Measurements from ENCODE around the gene PIR. TPM values are rescaled to one million over a fixed set of nuclear protein-coding genes. Genes with fewer than 3 reads are reported as not detected.

The PIR gene
- total RNA-seq, 2 donors from 2014 or later = not detected

DNA sequence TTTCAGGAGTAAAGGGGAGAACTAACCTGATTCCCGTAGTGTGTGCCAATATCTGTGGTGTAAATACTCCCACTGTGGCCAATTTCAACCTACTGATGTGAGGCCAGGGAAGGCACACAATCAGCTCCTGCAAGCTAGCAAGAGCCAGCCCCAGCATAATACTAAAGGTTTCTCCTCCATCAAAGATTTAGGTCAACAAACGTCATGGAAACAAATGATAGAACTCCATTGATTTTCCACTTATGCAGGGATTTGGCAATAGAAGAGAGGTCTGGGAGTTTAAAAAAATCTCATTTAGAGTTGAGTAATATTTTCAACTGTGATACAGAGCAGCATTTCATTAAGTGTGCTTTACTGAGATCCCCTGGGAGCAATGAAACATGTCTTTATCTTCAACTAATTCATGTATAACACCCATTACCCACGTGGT, 93.2 kb downstream of the PIR start:
- ATAC-seq = no peak
- no peak overlapping the region for H3K4me3 Mint-ChIP-seq
- DNase-seq = no peak
- no peaks in the 10 kb centered on the region for H3K9me3 ChIP-seq (ENCODE audit: control insufficient read depth, low read length, poor library complexity, severe bottlenecking)
- H3K27me3 Mint-ChIP-seq = no peaks in the 10 kb centered on the region
- H3K4me1 Mint-ChIP-seq = no peaks in the 10 kb centered on the region
- H3K36me3 Mint-ChIP-seq (ENCODE audit: low read depth) = no peaks in the 10 kb centered on the region
- no peak overlapping the region for H3K27ac Mint-ChIP-seq

DNA sequence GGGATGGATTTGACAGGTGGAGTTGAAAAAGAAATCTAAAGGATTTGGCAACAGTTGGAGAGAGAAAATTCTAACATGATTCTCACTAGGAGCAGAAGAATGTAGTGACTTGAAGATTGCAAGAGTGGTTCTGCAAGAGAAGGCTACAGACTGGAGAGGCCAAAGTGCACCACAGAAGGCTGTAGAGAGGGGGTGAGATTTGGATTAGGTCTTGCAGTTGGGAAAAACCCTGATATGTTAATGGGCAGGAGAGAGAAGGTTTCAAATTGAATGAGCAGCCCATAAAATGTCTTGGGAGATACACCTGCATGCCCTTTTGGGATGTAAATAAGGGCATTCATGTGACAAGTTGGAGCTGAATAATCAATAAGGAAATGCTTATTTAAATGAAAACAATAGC, 94.3 kb downstream of the PIR start:
- H3K4me1 Mint-ChIP-seq = no peaks in the 10 kb centered on the region

DNA sequence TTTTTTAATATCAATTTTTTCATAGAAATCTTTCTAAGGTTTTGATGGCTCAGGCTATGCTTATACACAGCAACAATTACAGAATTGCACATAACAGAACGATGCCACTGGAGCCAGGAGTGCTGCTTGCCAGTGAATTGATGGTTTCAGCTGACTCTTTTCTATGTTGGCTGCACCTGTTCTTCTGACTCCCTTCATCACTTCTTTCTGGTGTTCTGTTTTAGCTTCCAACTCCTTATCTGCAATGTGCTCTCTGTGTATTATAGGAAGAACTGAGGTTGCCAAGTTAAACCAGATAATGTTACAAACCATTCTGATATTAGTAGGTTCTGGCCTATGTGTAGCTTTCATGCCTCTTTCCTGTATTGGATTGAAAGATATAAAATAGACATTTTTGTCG, 97.3 kb downstream of the PIR start:
- Mint-ChIP-seq H3K4me1 (no peaks in the 10 kb centered on the region), H3K4me3 (no peak overlapping the region), H3K27me3 (no peaks in the 10 kb centered on the region)

More for the DNA sequence above, 94.3 kb downstream of the PIR start:
- DNase-seq (no peak), ATAC-seq (no peak)
- Mint-ChIP-seq H3K27ac (no peak overlapping the region), H3K4me3 (no peak overlapping the region), H3K27me3 (no peaks in the 10 kb centered on the region), H3K36me3 (ENCODE audit: low read depth) (no peaks in the 10 kb centered on the region)
- H3K9me3 ChIP-seq (ENCODE audit: control insufficient read depth, low read length, poor library complexity, severe bottlenecking) = no peaks in the 10 kb centered on the region

GRCh38 chrX:15391850-15392249, 101.3 kb downstream of the PIR start:
- no peak overlapping the region for H3K4me3 Mint-ChIP-seq
- H3K9me3 ChIP-seq (ENCODE audit: control insufficient read depth, low read length, poor library complexity, severe bottlenecking) = no peaks in the 10 kb centered on the region
- no peak overlapping the region for H3K27ac Mint-ChIP-seq
- no peaks in the 10 kb centered on the region for H3K27me3 Mint-ChIP-seq
- no peaks in the 10 kb centered on the region for H3K36me3 Mint-ChIP-seq (ENCODE audit: low read depth)
- H3K4me1 Mint-ChIP-seq = no peaks in the 10 kb centered on the region
- DNase-seq (no peak), ATAC-seq (no peak)

More for the DNA sequence above, 97.3 kb downstream of the PIR start:
- DNase-seq (no peak), ATAC-seq (no peak)
- no peaks in the 10 kb centered on the region for H3K9me3 ChIP-seq (ENCODE audit: control insufficient read depth, low read length, poor library complexity, severe bottlenecking)
- Mint-ChIP-seq H3K36me3 (ENCODE audit: low read depth) (no peaks in the 10 kb centered on the region), H3K27ac (no peak overlapping the region)

DNA sequence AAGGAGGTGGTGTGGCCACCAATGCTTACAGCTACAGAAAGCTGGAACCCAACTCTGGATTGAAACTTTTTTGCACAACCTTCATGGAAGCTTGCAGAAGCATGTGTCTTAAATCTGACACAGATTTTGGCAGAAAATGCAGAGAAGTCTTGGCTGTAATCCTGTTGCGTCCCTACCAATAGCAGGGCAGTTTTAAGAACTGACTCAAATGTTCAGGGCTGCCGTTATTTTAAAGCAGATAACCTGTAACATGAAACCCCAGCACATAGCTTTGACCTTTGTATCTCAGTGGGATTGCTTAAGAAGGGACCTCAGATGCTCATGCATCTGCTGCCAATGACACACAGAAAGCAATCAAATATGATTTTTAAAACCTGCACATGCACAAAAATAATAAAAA, 108.8 kb downstream of the PIR start, which contains the start of gene VEGFD:
Gene VEGFD (minus strand): TSS at position 110 of the 400 bp plus-strand sequence. CDS start 467 bp downstream, outside the sequence.
- H3K4me3 Mint-ChIP-seq = no peak within 1 kb of the TSS
- no peak within 1 kb of the TSS for H3K27ac Mint-ChIP-seq
- no peaks in the 10 kb centered on the region for H3K9me3 ChIP-seq (ENCODE audit: control insufficient read depth, low read length, poor library complexity, severe bottlenecking)
- H3K27me3 Mint-ChIP-seq = peaks cover 6% of the 10 kb centered on the region
- no peaks in the 10 kb centered on the region for H3K4me1 Mint-ChIP-seq
- no peak for ATAC-seq
- H3K36me3 Mint-ChIP-seq (ENCODE audit: low read depth) = no peaks in the 10 kb centered on the region
- DNase-seq = no peak

- H3K27me3 Mint-ChIP-seq = peaks cover 12% of the 10 kb centered on the region
- no peak overlapping the region for H3K4me3 Mint-ChIP-seq
- H3K36me3 Mint-ChIP-seq (ENCODE audit: low read depth) = no peaks in the 10 kb centered on the region
- H3K27ac Mint-ChIP-seq = no peak overlapping the region
- DNase-seq (no peak), ATAC-seq (no peak)
- H3K9me3 ChIP-seq (ENCODE audit: control insufficient read depth, low read length, poor library complexity, severe bottlenecking) = no peaks in the 10 kb centered on the region
- H3K4me1 Mint-ChIP-seq = no peaks in the 10 kb centered on the region
Measured at GRCh38 chrX:15382813-15383212, 110.3 kb downstream of the PIR start.

- H3K9me3 ChIP-seq (ENCODE audit: control insufficient read depth, low read length, poor library complexity, severe bottlenecking) = no peaks in the 10 kb centered on the region
- Mint-ChIP-seq H3K4me1 (no peaks in the 10 kb centered on the region), H3K36me3 (ENCODE audit: low read depth) (no peaks in the 10 kb centered on the region), H3K4me3 (no peak overlapping the region), H3K27ac (no peak overlapping the region), H3K27me3 (peaks cover 10% of the 10 kb centered on the region)
- ATAC-seq (no peak), DNase-seq (no peak)
Measured at GRCh38 chrX:15376956-15377355, 116.2 kb downstream of the PIR start.

DNA sequence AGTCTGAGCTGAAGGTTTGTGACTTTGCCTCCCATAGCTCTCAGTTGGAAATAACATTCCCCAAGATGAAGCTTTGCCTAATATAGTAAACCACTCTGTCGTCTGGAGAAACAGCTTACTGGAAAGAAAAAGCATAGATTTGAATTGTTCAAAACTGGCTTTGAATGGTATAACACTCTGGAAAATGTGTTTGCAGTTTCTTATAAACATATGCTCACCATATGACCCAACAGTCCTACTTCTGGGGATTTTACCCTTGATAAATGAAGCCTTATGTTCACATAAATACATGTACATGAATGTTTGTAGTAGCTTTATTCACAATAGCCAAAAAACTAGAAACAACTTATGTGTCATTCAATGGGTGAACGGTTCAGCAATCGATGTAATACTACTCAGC, 119.2 kb downstream of the PIR start:
- DNase-seq (no peak), ATAC-seq (no peak)
- H3K4me3 Mint-ChIP-seq = no peak overlapping the region
- H3K27me3 Mint-ChIP-seq = peaks cover 13% of the 10 kb centered on the region
- H3K27ac Mint-ChIP-seq = no peak overlapping the region
- H3K9me3 ChIP-seq (ENCODE audit: control insufficient read depth, low read length, poor library complexity, severe bottlenecking) = no peaks in the 10 kb centered on the region
- H3K4me1 Mint-ChIP-seq = no peaks in the 10 kb centered on the region
- no peaks in the 10 kb centered on the region for H3K36me3 Mint-ChIP-seq (ENCODE audit: low read depth)

- no peaks in the 10 kb centered on the region for H3K4me1 Mint-ChIP-seq
- no peak for DNase-seq
- no peak overlapping the region for H3K4me3 Mint-ChIP-seq
- H3K27me3 Mint-ChIP-seq = peaks cover 34% of the 10 kb centered on the region
- H3K9me3 ChIP-seq (ENCODE audit: control insufficient read depth, low read length, poor library complexity, severe bottlenecking) = no peaks in the 10 kb centered on the region
- ATAC-seq = no peak
- no peak overlapping the region for H3K27ac Mint-ChIP-seq
- no peaks in the 10 kb centered on the region for H3K36me3 Mint-ChIP-seq (ENCODE audit: low read depth)
Measured at GRCh38 chrX:15366506-15367352, 126.4 kb downstream of the PIR start.

DNA sequence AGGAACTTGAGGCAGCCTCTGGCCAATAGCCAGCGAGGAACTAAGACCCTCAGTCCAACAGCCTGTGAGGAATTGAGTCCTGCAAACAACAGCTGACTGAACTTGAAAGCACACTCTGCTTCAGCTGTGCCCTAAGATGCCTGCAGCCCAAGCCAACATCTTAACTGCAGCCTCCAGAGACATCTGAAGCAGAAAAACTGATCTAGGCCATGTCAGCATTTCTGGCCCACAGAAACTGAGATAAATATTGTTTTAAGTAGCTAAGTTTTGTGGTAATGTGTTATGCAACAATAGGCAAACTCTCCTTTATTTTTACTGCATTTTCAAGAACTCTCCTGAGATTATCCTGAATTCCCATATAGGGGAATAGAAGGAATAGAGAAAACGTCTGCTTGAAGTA, 133.4 kb downstream of the PIR start:
- Mint-ChIP-seq H3K27ac (no peak overlapping the region), H3K4me3 (no peak overlapping the region), H3K4me1 (no peaks in the 10 kb centered on the region), H3K27me3 (peaks cover 14% of the 10 kb centered on the region), H3K36me3 (ENCODE audit: low read depth) (no peaks in the 10 kb centered on the region)
- DNase-seq (no peak), ATAC-seq (no peak)
- H3K9me3 ChIP-seq (ENCODE audit: control insufficient read depth, low read length, poor library complexity, severe bottlenecking) = no peaks in the 10 kb centered on the region

DNA sequence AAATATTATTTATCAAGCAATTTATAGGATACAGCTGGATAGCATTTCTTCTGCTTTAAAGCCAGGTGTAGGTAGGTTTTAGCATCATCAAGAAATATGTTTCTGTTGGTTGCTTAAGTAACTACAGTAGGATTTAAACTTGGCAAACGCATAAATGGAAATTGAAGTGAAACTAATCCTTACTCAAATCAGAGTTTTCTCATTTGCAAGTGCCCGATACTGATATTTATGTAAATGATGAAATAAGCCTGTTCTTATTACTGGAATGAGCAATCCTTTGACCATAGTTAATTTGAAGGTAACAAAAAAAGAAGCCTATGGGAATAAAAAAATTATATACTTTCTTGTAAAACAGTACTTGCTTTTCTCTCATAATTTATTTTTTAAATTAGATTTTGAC, 134.6 kb downstream of the PIR start:
- no peaks in the 10 kb centered on the region for H3K4me1 Mint-ChIP-seq
- ATAC-seq (no peak), DNase-seq (no peak)
- peaks cover 9% of the 10 kb centered on the region for H3K27me3 Mint-ChIP-seq
- no peaks in the 10 kb centered on the region for H3K9me3 ChIP-seq (ENCODE audit: control insufficient read depth, low read length, poor library complexity, severe bottlenecking)
- no peak overlapping the region for H3K4me3 Mint-ChIP-seq
- H3K27ac Mint-ChIP-seq = no peak overlapping the region
- H3K36me3 Mint-ChIP-seq (ENCODE audit: low read depth) = no peaks in the 10 kb centered on the region

- no peak overlapping the region for H3K27ac Mint-ChIP-seq
- no peaks in the 10 kb centered on the region for H3K4me1 Mint-ChIP-seq
Measured at GRCh38 chrX:15356444-15356843, 136.7 kb downstream of the PIR start.

DNA sequence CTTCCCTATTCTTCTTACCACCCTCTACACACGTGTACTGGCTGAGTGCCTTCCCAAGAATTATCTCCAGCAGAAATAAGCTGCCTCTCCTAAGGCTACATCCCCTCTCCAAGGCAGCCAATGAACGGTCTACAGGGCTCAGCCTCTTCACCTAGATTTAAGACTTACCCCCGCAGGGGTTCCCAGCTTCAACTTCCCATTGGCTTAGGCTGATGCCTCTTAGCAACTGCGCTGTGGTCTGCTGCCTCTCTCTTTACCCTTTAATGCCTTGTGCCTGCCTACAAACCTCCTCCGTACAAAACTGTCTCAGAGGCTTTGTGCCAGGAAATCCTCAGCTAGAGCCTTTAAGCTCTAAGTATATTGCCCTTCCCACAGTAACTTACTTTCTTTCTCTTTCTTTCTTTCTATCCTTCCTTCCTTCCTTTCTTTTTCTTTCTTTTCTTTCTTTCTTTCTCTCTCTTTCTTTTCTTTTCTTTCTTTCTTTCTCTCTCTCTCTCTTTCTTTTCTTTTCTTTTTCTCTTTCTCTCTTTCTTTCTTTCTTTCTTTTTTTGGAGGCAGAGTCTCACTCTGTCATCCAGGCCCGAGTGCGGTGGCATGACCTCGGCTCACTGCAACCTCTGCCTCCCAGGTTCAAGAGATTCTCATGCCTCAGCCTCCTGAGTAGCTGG, 142.7 kb downstream of the PIR start:
- H3K27ac Mint-ChIP-seq = no peak overlapping the region
- no peaks in the 10 kb centered on the region for H3K9me3 ChIP-seq (ENCODE audit: control insufficient read depth, low read length, poor library complexity, severe bottlenecking)
- H3K27me3 Mint-ChIP-seq = no peaks in the 10 kb centered on the region
- no peak overlapping the region for H3K4me3 Mint-ChIP-seq
- H3K36me3 Mint-ChIP-seq (ENCODE audit: low read depth) = no peaks in the 10 kb centered on the region
- H3K4me1 Mint-ChIP-seq = no peaks in the 10 kb centered on the region
- no peak for ATAC-seq
- DNase-seq = no peak

More at GRCh38 chrX:15356444-15356843, 136.7 kb downstream of the PIR start:
- H3K9me3 ChIP-seq (ENCODE audit: control insufficient read depth, low read length, poor library complexity, severe bottlenecking) = no peaks in the 10 kb centered on the region
- DNase-seq (no peak), ATAC-seq (no peak)
- Mint-ChIP-seq H3K27me3 (peaks cover 9% of the 10 kb centered on the region), H3K36me3 (ENCODE audit: low read depth) (no peaks in the 10 kb centered on the region), H3K4me3 (no peak overlapping the region)

All from T-helper 17 cell (primary cell).